Panc1 (cell line): ENCODE measurements around the gene CA10.

Source experiments
- POLR2AphosphoS5 ChIP-seq: IDR thresholded peaks from 2 replicates; pipeline ENCODE4 v1.6.1; 2012; ENCODE audit warnings: mild to moderate bottlenecking, low read depth, low read length, moderate library complexity
- TF ChIP-seq, protein P1 (sequence below): fragments of 450-650 bp; IDR thresholded peaks from 2 replicates; pipeline ENCODE4 v1.5.1; 2017; ENCODE audit warnings: mild to moderate bottlenecking

DNA sequence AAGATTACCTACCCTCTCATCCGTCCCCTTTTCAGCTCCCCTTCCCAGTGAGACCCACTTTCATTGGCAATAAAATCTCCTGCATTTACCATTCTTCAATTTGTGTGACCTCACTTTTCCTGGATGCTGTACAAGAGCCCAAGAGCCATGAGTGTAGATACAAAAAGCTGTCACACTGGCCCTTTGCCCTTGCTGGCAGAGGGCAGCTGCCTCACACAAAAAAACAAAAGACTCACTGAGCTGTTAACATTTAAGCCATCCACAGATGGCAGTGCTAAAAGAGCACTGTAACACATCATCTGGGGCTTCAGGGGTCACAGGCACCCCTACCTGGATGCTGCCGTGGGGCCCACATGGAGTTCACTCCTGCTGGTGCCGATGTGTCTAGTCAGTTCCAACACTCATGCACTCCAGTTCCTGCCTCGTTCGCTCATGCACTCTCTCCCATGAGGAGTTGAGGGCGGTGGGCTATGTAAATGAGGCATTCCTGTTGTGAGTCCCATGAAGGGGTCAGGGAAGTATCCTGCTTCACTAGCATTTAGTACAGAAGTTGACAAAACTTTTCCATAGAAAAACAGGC lies 123.1 kb downstream of the CA10 start:
- no peak for TF ChIP-seq POLR2AphosphoS5
- TF ChIP-seq, protein P1, sequence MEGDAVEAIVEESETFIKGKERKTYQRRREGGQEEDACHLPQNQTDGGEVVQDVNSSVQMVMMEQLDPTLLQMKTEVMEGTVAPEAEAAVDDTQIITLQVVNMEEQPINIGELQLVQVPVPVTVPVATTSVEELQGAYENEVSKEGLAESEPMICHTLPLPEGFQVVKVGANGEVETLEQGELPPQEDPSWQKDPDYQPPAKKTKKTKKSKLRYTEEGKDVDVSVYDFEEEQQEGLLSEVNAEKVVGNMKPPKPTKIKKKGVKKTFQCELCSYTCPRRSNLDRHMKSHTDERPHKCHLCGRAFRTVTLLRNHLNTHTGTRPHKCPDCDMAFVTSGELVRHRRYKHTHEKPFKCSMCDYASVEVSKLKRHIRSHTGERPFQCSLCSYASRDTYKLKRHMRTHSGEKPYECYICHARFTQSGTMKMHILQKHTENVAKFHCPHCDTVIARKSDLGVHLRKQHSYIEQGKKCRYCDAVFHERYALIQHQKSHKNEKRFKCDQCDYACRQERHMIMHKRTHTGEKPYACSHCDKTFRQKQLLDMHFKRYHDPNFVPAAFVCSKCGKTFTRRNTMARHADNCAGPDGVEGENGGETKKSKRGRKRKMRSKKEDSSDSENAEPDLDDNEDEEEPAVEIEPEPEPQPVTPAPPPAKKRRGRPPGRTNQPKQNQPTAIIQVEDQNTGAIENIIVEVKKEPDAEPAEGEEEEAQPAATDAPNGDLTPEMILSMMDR, result no peak
